Measurements from ENCODE around the gene TSC2.
A peak's percentile ranks its signal among the peaks of the same experiment; 100 is the strongest.

Gene TSC2

GRCh38 chr16:2001456-2002355 lies 46.1 kb upstream of the TSC2 start:
- TF ChIP-seq MAX (IDR thresholded peaks at IDR 0.05; ENCODE audit: low read depth, low read length): no peak
- TF ChIP-seq MYC (IDR thresholded peaks at IDR 0.05; ENCODE audit: low read depth, low read length): no peak
- TF ChIP-seq CTCF (IDR thresholded peaks at IDR 0.05; ENCODE audit: low read depth, low read length): no peak
- no peak for TF ChIP-seq POLR2A (IDR thresholded peaks at IDR 0.05; ENCODE audit: extremely low read depth, insufficient read length)
- no peak for DNase-seq (ENCODE audit: low read depth)

GRCh38 chr16:2002406-2003230 lies 45.2 kb upstream of the TSC2 start:
- H3K4me3 ChIP-seq (ENCODE audit: low read depth, low read length): no peak overlapping the region
- TF ChIP-seq POLR2A (IDR thresholded peaks at IDR 0.05; ENCODE audit: extremely low read depth, insufficient read length) (no peak), CTCF (IDR thresholded peaks at IDR 0.05; ENCODE audit: low read depth, low read length) (no peak), MYC (IDR thresholded peaks at IDR 0.05; ENCODE audit: low read depth, low read length) (no peak), MAX (IDR thresholded peaks at IDR 0.05; ENCODE audit: low read depth, low read length) (no peak)
- DNase-seq (ENCODE audit: low read depth): no peak

More at GRCh38 chr16:2001456-2002355, 46.1 kb upstream of the TSC2 start:
- no peak overlapping the region for H3K4me3 ChIP-seq (ENCODE audit: low read depth, low read length)

- DNase-seq (ENCODE audit: low read depth): no peak
- TF ChIP-seq MYC (IDR thresholded peaks at IDR 0.05; ENCODE audit: low read depth, low read length): no peak
- no peak for TF ChIP-seq MAX (IDR thresholded peaks at IDR 0.05; ENCODE audit: low read depth, low read length)
- no peak for TF ChIP-seq CTCF (IDR thresholded peaks at IDR 0.05; ENCODE audit: low read depth, low read length)
- TF ChIP-seq POLR2A (IDR thresholded peaks at IDR 0.05; ENCODE audit: extremely low read depth, insufficient read length): no peak
- no peak overlapping the region for H3K4me3 ChIP-seq (ENCODE audit: low read depth, low read length)
These were observed 44.5 kb upstream of the TSC2 start for GRCh38 chr16:2003231-2003826.

- DNase-seq (ENCODE audit: low read depth): peak; percentile 85
- H3K4me3 ChIP-seq (ENCODE audit: low read depth, low read length): no peak overlapping the region
- TF ChIP-seq CTCF (IDR thresholded peaks at IDR 0.05; ENCODE audit: low read depth, low read length) (peak; percentile 87), MAX (IDR thresholded peaks at IDR 0.05; ENCODE audit: low read depth, low read length) (peak; percentile 71), MYC (IDR thresholded peaks at IDR 0.05; ENCODE audit: low read depth, low read length) (no peak)
These were observed 43.8 kb upstream of the TSC2 start for GRCh38 chr16:2003827-2004641.
